Measurements from ENCODE around the gene HIF1A. TPM values are rescaled to one million over a fixed set of nuclear protein-coding genes. Genes with fewer than 3 reads are reported as not detected.
A peak's percentile ranks its signal among the peaks of the same experiment; 100 is the strongest.
"Not testable (repeated sequence)": the region's sequence is repeated elsewhere in the genome, so short reads cannot be mapped to it uniquely, and the experiment has no call there.

HIF1A gene
- total and polyA plus RNA-seq, 12 donors: 15.4 to 97.3 (median 59.4) TPM

DNA sequence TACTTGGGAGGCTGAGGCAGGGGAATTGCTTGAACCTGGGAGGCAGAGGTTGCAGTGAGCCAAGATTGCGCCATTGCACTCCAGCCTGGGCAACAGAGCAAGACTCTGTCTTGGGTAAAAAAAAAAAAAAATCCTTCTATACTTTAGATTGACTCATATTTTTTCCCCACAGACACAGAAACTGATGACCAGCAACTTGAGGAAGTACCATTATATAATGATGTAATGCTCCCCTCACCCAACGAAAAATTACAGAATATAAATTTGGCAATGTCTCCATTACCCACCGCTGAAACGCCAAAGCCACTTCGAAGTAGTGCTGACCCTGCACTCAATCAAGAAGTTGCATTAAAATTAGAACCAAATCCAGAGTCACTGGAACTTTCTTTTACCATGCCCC, 42.6 kb downstream of the HIF1A start:
- Histone ChIP-seq H3K27me3 (no peaks in the 10 kb centered on the region), H3K27ac (peak overlapping the region in 1 of 10 donors; percentile 23), H3K4me3 (no peak overlapping the region), H3K9me3 (no peaks in the 10 kb centered on the region), H3K4me1 (peaks cover 0 to 16% (median 7%) of the 10 kb centered on the region in 9 donors), H3K36me3 (peaks cover 0 to 100% (median 59%) of the 10 kb centered on the region in 9 donors)
- intact Hi-C loops (cut with DNase I): loop anchor here in 3 of 10 donors (10.0 kb wide), 1 partner anchor 443 kb away; no protein-coding TSS in a partner anchor
- ATAC-seq: no peak
- no peak for DNase-seq
- TF ChIP-seq, protein P1, sequence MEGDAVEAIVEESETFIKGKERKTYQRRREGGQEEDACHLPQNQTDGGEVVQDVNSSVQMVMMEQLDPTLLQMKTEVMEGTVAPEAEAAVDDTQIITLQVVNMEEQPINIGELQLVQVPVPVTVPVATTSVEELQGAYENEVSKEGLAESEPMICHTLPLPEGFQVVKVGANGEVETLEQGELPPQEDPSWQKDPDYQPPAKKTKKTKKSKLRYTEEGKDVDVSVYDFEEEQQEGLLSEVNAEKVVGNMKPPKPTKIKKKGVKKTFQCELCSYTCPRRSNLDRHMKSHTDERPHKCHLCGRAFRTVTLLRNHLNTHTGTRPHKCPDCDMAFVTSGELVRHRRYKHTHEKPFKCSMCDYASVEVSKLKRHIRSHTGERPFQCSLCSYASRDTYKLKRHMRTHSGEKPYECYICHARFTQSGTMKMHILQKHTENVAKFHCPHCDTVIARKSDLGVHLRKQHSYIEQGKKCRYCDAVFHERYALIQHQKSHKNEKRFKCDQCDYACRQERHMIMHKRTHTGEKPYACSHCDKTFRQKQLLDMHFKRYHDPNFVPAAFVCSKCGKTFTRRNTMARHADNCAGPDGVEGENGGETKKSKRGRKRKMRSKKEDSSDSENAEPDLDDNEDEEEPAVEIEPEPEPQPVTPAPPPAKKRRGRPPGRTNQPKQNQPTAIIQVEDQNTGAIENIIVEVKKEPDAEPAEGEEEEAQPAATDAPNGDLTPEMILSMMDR (IDR thresholded peaks at IDR 0.05): no peak
- WGBS, 2 donors: 88 to 90% methylated on average over 5 of the region's 5 CpGs

DNA sequence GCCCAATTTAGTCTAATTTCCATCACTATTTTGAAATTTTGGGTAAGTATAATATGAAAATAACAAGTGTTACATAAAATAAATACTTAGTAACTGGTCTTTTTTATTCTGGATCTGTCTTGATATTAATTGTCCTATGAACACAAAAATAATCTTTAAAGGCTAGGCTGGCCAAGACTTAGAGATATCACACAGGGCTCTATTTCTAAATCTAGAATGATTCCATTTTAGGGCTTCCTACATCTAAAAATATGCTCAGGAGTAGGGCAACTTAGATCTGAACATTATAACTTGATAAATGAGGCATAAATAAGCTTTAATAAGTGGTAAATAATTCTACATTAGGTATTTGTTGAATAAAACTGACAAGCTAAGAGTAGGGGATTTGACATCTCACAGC, 43.8 kb downstream of the HIF1A start:
- TF ChIP-seq, protein P1 (IDR thresholded peaks at IDR 0.05): no peak
- no peaks in the 10 kb centered on the region for H3K9me3 ChIP-seq
- DNase-seq (no peak), ATAC-seq (peak in 2 of 8 donors; percentile 24 to 55)
- H3K27ac ChIP-seq: peak overlapping the region in 5 of 10 donors; percentile 19 to 52 (median 30)
- no peak overlapping the region for H3K4me3 ChIP-seq
- H3K36me3 ChIP-seq: peaks cover 0 to 100% (median 57%) of the 10 kb centered on the region in 9 donors
- peaks cover 0 to 16% (median 7%) of the 10 kb centered on the region in 9 donors for H3K4me1 ChIP-seq
- H3K27me3 ChIP-seq: no peaks in the 10 kb centered on the region
- intact Hi-C loops (cut with DNase I): loop anchor here in 3 of 10 donors (10.0 kb wide), 1 partner anchor 444 kb away; no protein-coding TSS in a partner anchor

DNA sequence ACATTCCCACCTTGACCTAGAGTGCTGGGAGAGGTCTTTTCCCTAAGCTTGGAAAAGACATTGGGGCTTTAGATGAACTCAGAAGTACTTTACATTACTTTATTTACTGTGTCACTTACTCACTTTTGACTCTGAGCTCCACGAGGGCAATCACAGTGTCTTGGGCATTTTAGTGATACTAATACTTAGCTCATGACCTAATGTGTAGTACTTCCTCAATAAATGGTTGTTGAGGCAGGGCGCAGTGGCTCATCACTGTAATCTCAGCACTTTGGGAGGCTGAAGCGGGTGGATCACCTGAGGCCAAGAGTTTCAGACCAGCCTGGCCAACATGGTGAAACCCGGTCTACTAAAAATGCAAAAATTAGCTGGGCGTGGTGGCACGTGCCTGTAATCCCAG, 47.1 kb downstream of the HIF1A start:
- ATAC-seq: no peak
- Histone ChIP-seq H3K27ac (peak overlapping the region in 1 of 10 donors; percentile 3), H3K36me3 (peaks cover 0 to 100% (median 56%) of the 10 kb centered on the region in 9 donors), H3K4me1 (peaks cover 0 to 27% (median 15%) of the 10 kb centered on the region in 9 donors), H3K4me3 (no peak overlapping the region), H3K27me3 (no peaks in the 10 kb centered on the region), H3K9me3 (no peaks in the 10 kb centered on the region)
- no peak for DNase-seq
- TF ChIP-seq, protein P1 (IDR thresholded peaks at IDR 0.05): no peak
- intact Hi-C loops (cut with DNase I): no loop called here
- 96 to 99% methylated on average over 6 of the region's 6 CpGs for WGBS, 2 donors

DNA sequence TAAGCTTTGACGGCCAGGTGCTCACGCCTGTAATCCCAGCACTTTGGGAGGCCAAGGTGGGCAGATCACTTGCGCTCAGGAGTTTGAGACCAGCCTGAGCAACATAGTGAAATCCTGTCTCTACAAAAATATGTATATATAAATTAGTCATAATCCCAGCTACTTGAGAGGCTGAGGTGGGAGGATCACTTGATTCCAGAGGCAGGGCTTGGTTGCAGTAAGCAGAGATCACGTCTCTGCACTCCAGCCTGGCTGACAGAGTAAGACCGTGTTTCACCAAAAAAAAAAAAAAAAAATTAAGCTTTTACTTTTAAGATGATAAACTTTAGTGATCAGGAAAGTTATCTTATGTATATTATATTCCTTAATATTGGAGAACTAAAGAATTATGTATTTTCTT, 48.9 kb downstream of the HIF1A start:
- peaks cover 0 to 100% (median 39%) of the 10 kb centered on the region in 9 donors for H3K36me3 ChIP-seq
- ATAC-seq: no peak
- no peaks in the 10 kb centered on the region for H3K9me3 ChIP-seq
- TF ChIP-seq, protein P1 (IDR thresholded peaks at IDR 0.05): no peak
- DNase-seq: no peak
- H3K27me3 ChIP-seq: no peaks in the 10 kb centered on the region
- intact Hi-C loops (cut with DNase I): no loop called here
- peaks cover 0 to 34% (median 23%) of the 10 kb centered on the region in 9 donors for H3K4me1 ChIP-seq
- 85 to 94% methylated on average over 5 of the region's 5 CpGs for WGBS, 2 donors
- H3K4me3 ChIP-seq: no peak overlapping the region
- H3K27ac ChIP-seq: no peak overlapping the region

DNA sequence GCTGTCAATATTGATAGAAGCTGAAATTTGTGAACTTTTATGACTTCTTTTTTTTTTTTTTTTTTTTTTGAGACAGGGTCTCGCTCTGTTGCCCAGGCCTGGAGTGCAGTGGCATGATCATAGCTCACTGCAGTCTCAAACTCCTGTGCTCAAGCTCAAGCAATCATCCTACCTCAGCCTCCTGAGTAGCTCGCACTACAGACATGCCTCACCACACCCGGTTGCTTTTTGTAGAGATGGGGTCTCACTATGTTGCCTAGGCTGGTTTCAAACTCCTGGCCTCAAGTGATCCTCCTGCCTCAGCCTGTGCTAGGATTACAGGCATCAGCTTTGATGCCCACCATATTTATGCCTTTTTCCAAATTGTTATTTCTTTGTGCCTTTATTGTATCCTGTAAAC, 51.0 kb downstream of the HIF1A start:
- H3K27me3 ChIP-seq; H3K4me3 ChIP-seq; ATAC-seq; intact Hi-C loops (cut with DNase I); DNase-seq; H3K9me3 ChIP-seq: not testable (repeated sequence)
- H3K4me1 ChIP-seq: peaks cover 0 to 46% (median 29%) of the 10 kb centered on the region in 9 donors
- 89 to 92% methylated on average over 3 of the region's 3 CpGs for WGBS, 2 donors
- peak overlapping the region in 5 of 10 donors; percentile 12 to 52 (median 46) for H3K27ac ChIP-seq
- peaks cover 0 to 80% (median 27%) of the 10 kb centered on the region in 9 donors for H3K36me3 ChIP-seq

Measured in heart right ventricle (tissue), 16 donors.